Activated CD8-positive, alpha-beta T cell treated with anti-CD3 and anti-CD28 coated beads, Interleukin-2, amount 10 ng/mL, durations not matched to agents 7 days and 5 days (primary cell): Measurements from ENCODE around the gene BTN2A1. TPM values are rescaled to one million over a fixed set of nuclear protein-coding genes. Genes with fewer than 3 reads are reported as not detected.

Source experiments
- ATAC-seq: fragments of 150-1000 bp; cut with Tn5 transposase; one replicate; pipeline ENCODE4 v1.10.0; 2021; ENCODE audit warnings: moderate library complexity
- CTCF ChIA-PET: fragments of 350-600 bp; sonication (Branson Sonifier 250); formaldehyde crosslinking; loops from one replicate; lab custom pipeline; 2021; ENCODE audit warnings: antibody characterized with exemption; lab: Charles Lee
- POLR2A ChIA-PET: fragments of 350-600 bp; sonication (Branson Sonifier 250); formaldehyde crosslinking; loops from one replicate; lab custom pipeline; 2021; ENCODE audit warnings: antibody characterized with exemption; lab: Charles Lee
- DNase-seq: peaks from one replicate; pipeline ENCODE4 v3.0.0-alpha.2; 2020
- H3K27ac Mint-ChIP-seq: one replicate; pipeline ENCODE4 v1.8.0; 2021; ENCODE audit warnings: mild to moderate bottlenecking, mixed read lengths
- H3K27me3 Mint-ChIP-seq: one replicate; pipeline ENCODE4 v1.8.0; 2021; ENCODE audit warnings: low read depth, mixed read lengths
- H3K36me3 Mint-ChIP-seq: one replicate; pipeline ENCODE4 v1.8.0; 2021; ENCODE audit warnings: low read depth, mixed read lengths
- H3K4me1 Mint-ChIP-seq: one replicate; pipeline ENCODE4 v1.8.0; 2021; ENCODE audit warnings: low read depth, mixed read lengths
- H3K4me3 Mint-ChIP-seq: one replicate; pipeline ENCODE4 v1.8.0; 2021; ENCODE audit warnings: mild to moderate bottlenecking, mixed read lengths
- H3K9me3 Mint-ChIP-seq: one replicate; pipeline ENCODE4 v1.8.0; 2022; ENCODE audit warnings: mixed read lengths; ENCODE audit not compliant: insufficient read depth
- total RNA-seq, 2 experiments: library from RNA; stranded (reverse); gene quantifications; one replicate each; pipeline ENCODE4 v1.2.3, GENCODE V29; 2021

Gene BTN2A1
- total RNA-seq, 2 experiments from 2014 or later: 22.4 to 23.6 TPM

- DNase-seq: no peak
- H3K4me1 Mint-ChIP-seq: peaks cover 35% of the 10 kb centered on the region
- H3K27ac Mint-ChIP-seq: peak overlapping the region; percentile 100
- ChIA-PET POLR2A (interaction anchor here (0.6 to 3.2 kb wide), 13 partner anchors 12 to 658 kb away, joined by 3 to 23 read pairs (median 4); partner anchors contain the start of gene HMGN4), CTCF (interaction anchor here (1.3 to 1.4 kb wide), 2 partner anchors 29 to 60 kb away, joined by 3 to 5 read pairs; no protein-coding TSS in a partner anchor)
- H3K27me3 Mint-ChIP-seq: no peaks in the 10 kb centered on the region
- ATAC-seq: no peak
- H3K4me3 Mint-ChIP-seq: peak overlapping the region; percentile 100
- peaks cover 4% of the 10 kb centered on the region for H3K9me3 Mint-ChIP-seq
- peaks cover 54% of the 10 kb centered on the region for H3K36me3 Mint-ChIP-seq
These were observed 15.0 kb downstream of the BTN2A1 start for GRCh38 chr6:26472549-26473290.

GRCh38 chr6:26473429-26473757 is 15.6 kb downstream of the BTN2A1 start:
- Mint-ChIP-seq H3K9me3 (peaks cover 4% of the 10 kb centered on the region), H3K4me1 (peaks cover 35% of the 10 kb centered on the region), H3K36me3 (peaks cover 47% of the 10 kb centered on the region), H3K4me3 (peak overlapping the region; percentile 100), H3K27me3 (no peaks in the 10 kb centered on the region), H3K27ac (peak overlapping the region; percentile 100)
- ChIA-PET POLR2A (interaction anchor here (0.6 to 3.2 kb wide), 20 partner anchors 9 to 657 kb away, joined by 3 to 23 read pairs (median 4); partner anchors contain the start of gene HMGN4), CTCF (interaction anchor here (1.0 to 1.8 kb wide), 11 partner anchors 9 to 132 kb away, joined by 3 to 11 read pairs (median 4); no protein-coding TSS in a partner anchor)
- DNase-seq (no peak), ATAC-seq (no peak)

GRCh38 chr6:26473758-26474438 is 16.1 kb downstream of the BTN2A1 start:
- H3K4me3 Mint-ChIP-seq: peak overlapping the region; percentile 100

GRCh38 chr6:26474439-26474881 is 16.7 kb downstream of the BTN2A1 start:
- DNase-seq (no peak), ATAC-seq (peak; percentile 5)
- CTCF ChIA-PET: interaction anchor here (0.8 to 1.8 kb wide), 14 partner anchors 10 to 143 kb away, joined by 3 to 11 read pairs (median 3); no protein-coding TSS in a partner anchor
- Mint-ChIP-seq H3K27me3 (no peaks in the 10 kb centered on the region), H3K36me3 (peaks cover 39% of the 10 kb centered on the region), H3K4me1 (peaks cover 35% of the 10 kb centered on the region), H3K4me3 (peak overlapping the region; percentile 100), H3K9me3 (peaks cover 4% of the 10 kb centered on the region), H3K27ac (peak overlapping the region; percentile 100)
- POLR2A ChIA-PET: interaction anchor here (0.6 to 3.2 kb wide), 34 partner anchors 10 to 665 kb away, joined by 3 to 23 read pairs (median 3); partner anchors contain the start of genes BTN3A3 and HMGN4

More at GRCh38 chr6:26473758-26474438, 16.1 kb downstream of the BTN2A1 start:
- Mint-ChIP-seq H3K36me3 (peaks cover 42% of the 10 kb centered on the region), H3K4me1 (peaks cover 35% of the 10 kb centered on the region), H3K27me3 (no peaks in the 10 kb centered on the region), H3K9me3 (peaks cover 4% of the 10 kb centered on the region), H3K27ac (peak overlapping the region; percentile 100)
- DNase-seq: peak; percentile 89
- ChIA-PET POLR2A (interaction anchor here (0.5 to 3.2 kb wide), 39 partner anchors 9 to 666 kb away, joined by 3 to 23 read pairs (median 3); partner anchors contain the start of genes BTN3A3 and HMGN4), CTCF (interaction anchor here (0.8 to 1.8 kb wide), 15 partner anchors 9 to 143 kb away, joined by 3 to 11 read pairs (median 3); no protein-coding TSS in a partner anchor)
- peak; percentile 98 for ATAC-seq

- ChIA-PET CTCF (interaction anchor here (0.9 kb wide), 1 partner anchor 89 kb away, joined by 3 read pairs; no protein-coding TSS in a partner anchor), POLR2A (interaction anchor here (1.4 to 3.2 kb wide), 2 partner anchors 47 to 61 kb away, joined by 5 to 23 read pairs; partner anchors contain the start of gene HMGN4)
- Mint-ChIP-seq H3K36me3 (peaks cover 28% of the 10 kb centered on the region), H3K4me1 (peaks cover 36% of the 10 kb centered on the region), H3K4me3 (no peak overlapping the region), H3K9me3 (peaks cover 4% of the 10 kb centered on the region), H3K27ac (peak overlapping the region; percentile 100), H3K27me3 (no peaks in the 10 kb centered on the region)
- DNase-seq: no peak
- ATAC-seq: no peak
These were observed 18.3 kb downstream of the BTN2A1 start for GRCh38 chr6:26475823-26476729.

GRCh38 chr6:26476896-26477295 is 19.1 kb downstream of the BTN2A1 start:
- Mint-ChIP-seq H3K4me1 (peaks cover 36% of the 10 kb centered on the region), H3K4me3 (no peak overlapping the region), H3K27me3 (no peaks in the 10 kb centered on the region), H3K27ac (no peak overlapping the region), H3K36me3 (peaks cover 21% of the 10 kb centered on the region), H3K9me3 (peaks cover 4% of the 10 kb centered on the region)
- ATAC-seq (no peak), DNase-seq (no peak)
- POLR2A ChIA-PET: no interaction called here
- CTCF ChIA-PET: interaction anchor here (0.7 to 0.9 kb wide), 2 partner anchors 90 to 94 kb away, joined by 3 read pairs; partner anchors contain the start of gene BTN2A2

- ChIA-PET POLR2A (no interaction called here), CTCF (interaction anchor here (0.7 kb wide), 1 partner anchor 95 kb away, joined by 3 read pairs; the partner anchor contains the start of gene BTN2A2)
- Mint-ChIP-seq H3K4me3 (no peak overlapping the region), H3K27ac (no peak overlapping the region), H3K9me3 (peaks cover 4% of the 10 kb centered on the region), H3K4me1 (peaks cover 34% of the 10 kb centered on the region), H3K36me3 (peaks cover 17% of the 10 kb centered on the region), H3K27me3 (no peaks in the 10 kb centered on the region)
- DNase-seq (no peak), ATAC-seq (no peak)
These were observed 19.7 kb downstream of the BTN2A1 start for GRCh38 chr6:26477426-26477825.

GRCh38 chr6:26478100-26478984 is 20.6 kb downstream of the BTN2A1 start:
- no peak overlapping the region for H3K27ac Mint-ChIP-seq
- POLR2A ChIA-PET: interaction anchor here (0.6 kb wide), 1 partner anchor 35 kb away, joined by 3 read pairs; no protein-coding TSS in a partner anchor
- H3K36me3 Mint-ChIP-seq: peaks cover 9% of the 10 kb centered on the region
- ATAC-seq (no peak), DNase-seq (no peak)
- peaks cover 25% of the 10 kb centered on the region for H3K4me1 Mint-ChIP-seq
- CTCF ChIA-PET: no interaction called here
- no peak overlapping the region for H3K4me3 Mint-ChIP-seq
- no peaks in the 10 kb centered on the region for H3K27me3 Mint-ChIP-seq
- no peaks in the 10 kb centered on the region for H3K9me3 Mint-ChIP-seq

GRCh38 chr6:26478985-26479278 is 21.2 kb downstream of the BTN2A1 start:
- CTCF ChIA-PET: no interaction called here
- H3K4me1 Mint-ChIP-seq: peaks cover 21% of the 10 kb centered on the region

GRCh38 chr6:26482338-26482737 is 24.6 kb downstream of the BTN2A1 start:
- ChIA-PET POLR2A (no interaction called here), CTCF (no interaction called here)
- Mint-ChIP-seq H3K36me3 (peaks cover 1% of the 10 kb centered on the region), H3K9me3 (no peaks in the 10 kb centered on the region), H3K4me1 (peaks cover 2% of the 10 kb centered on the region), H3K4me3 (no peak overlapping the region), H3K27ac (no peak overlapping the region), H3K27me3 (no peaks in the 10 kb centered on the region)
- ATAC-seq (no peak), DNase-seq (no peak)

More at GRCh38 chr6:26478985-26479278, 21.2 kb downstream of the BTN2A1 start:
- ATAC-seq: no peak
- Mint-ChIP-seq H3K27ac (no peak overlapping the region), H3K27me3 (no peaks in the 10 kb centered on the region), H3K9me3 (no peaks in the 10 kb centered on the region), H3K4me3 (no peak overlapping the region), H3K36me3 (peaks cover 5% of the 10 kb centered on the region)
- POLR2A ChIA-PET: interaction anchor here (0.6 kb wide), 1 partner anchor 34 kb away, joined by 3 read pairs; no protein-coding TSS in a partner anchor
- DNase-seq: no peak
